HG03097 (cell line): Measurements from ENCODE around the gene PCDHGA8.
"Not testable (repeated sequence)": the region's sequence is repeated elsewhere in the genome, so short reads cannot be mapped to it uniquely, and the experiment has no call there.

Experiments used
- ATAC-seq: cut with Tn5 transposase; IDR thresholded peaks from one replicate; pipeline ENCODE4 v1.9.1; 2021; ENCODE audit not compliant: unreplicated experiment, low FRiP score

PCDHGA8 gene

DNA sequence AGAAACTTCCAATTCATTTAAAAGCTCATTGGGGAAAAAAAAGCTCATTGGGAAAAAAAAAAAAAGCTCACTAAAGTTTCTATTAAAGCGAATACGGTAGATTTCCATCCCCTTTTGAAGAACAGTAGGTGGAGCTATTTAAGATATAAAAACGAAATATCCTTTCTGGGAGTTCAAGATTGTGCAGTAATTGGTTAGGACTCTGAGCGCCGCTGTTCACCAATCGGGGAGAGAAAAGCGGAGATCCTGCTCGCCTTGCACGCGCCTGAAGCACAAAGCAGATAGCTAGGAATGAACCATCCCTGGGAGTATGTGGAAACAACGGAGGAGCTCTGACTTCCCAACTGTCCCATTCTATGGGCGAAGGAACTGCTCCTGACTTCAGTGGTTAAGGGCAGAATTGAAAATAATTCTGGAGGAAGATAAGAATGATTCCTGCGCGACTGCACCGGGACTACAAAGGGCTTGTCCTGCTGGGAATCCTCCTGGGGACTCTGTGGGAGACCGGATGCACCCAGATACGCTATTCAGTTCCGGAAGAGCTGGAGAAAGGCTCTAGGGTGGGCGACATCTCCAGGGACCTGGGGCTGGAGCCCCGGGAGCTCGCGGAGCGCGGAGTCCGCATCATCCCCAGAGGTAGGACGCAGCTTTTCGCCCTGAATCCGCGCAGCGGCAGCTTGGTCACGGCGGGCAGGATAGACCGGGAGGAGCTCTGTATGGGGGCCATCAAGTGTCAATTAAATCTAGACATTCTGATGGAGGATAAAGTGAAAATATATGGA, 38.1 kb downstream of the PCDHGA8 start, which contains the start of gene PCDHGA12:
PCDHGA12 (plus strand) TSS at position 176 of the 782 bp plus-strand sequence; CDS start at position 429, 253 bp downstream.
- ATAC-seq: no peak

DNA sequence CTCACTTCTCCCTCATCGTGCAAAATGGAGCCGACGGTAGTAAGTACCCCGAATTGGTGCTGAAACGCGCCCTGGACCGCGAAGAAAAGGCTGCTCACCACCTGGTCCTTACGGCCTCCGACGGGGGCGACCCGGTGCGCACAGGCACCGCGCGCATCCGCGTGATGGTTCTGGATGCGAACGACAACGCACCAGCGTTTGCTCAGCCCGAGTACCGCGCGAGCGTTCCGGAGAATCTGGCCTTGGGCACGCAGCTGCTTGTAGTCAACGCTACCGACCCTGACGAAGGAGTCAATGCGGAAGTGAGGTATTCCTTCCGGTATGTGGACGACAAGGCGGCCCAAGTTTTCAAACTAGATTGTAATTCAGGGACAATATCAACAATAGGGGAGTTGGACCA, 38.9 kb downstream of the PCDHGA8 start:
- no peak for ATAC-seq

DNA sequence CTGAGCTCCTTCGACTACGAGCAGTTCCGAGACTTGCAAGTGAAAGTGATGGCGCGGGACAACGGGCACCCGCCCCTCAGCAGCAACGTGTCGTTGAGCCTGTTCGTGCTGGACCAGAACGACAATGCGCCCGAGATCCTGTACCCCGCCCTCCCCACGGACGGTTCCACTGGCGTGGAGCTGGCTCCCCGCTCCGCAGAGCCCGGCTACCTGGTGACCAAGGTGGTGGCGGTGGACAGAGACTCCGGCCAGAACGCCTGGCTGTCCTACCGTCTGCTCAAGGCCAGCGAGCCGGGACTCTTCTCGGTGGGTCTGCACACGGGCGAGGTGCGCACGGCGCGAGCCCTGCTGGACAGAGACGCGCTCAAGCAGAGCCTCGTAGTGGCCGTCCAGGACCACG, 39.9 kb downstream of the PCDHGA8 start:
- ATAC-seq: not testable (repeated sequence)

DNA sequence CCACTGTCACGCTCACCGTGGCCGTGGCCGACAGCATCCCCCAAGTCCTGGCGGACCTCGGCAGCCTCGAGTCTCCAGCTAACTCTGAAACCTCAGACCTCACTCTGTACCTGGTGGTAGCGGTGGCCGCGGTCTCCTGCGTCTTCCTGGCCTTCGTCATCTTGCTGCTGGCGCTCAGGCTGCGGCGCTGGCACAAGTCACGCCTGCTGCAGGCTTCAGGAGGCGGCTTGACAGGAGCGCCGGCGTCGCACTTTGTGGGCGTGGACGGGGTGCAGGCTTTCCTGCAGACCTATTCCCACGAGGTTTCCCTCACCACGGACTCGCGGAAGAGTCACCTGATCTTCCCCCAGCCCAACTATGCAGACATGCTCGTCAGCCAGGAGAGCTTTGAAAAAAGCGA, 40.3 kb downstream of the PCDHGA8 start:
- ATAC-seq: not testable (repeated sequence)

DNA sequence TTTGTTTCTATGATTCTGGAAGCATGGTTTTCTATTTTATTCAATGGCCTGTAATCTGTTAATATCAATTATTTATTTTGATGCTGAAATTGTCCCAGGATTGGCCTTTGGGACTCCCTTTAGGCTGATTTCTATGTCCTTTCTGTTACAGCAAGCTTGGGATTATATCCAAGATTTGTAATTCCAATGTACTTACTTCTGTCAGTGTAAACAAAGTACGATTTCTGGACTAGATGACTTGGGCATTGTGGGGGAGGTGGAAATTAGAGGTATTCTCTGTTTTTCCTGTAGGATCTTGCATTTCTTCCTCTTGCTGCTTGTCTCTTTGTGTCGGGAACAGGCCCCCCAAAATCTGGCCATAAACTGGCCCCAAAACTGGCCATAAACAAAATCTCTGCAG, 41.6 kb downstream of the PCDHGA8 start:
- ATAC-seq: no peak

DNA sequence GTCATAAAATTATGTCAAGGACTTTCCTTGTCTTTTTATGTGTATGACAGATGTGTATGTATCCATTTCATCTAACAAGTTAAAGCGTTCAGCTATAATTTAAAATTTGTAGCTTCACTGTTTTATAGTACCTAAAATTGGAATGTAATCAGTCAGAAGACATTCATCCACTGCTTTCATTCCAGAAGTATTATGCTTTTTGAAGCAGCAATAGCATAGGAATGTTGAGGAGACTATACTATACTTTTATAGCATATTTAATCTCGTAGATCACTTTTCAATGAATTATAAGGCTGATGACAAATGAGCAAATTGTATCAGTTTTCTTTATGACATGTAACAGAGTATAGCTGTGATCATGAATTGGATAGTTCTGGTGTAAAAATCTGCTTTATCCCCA, 44.8 kb downstream of the PCDHGA8 start:
- no peak for ATAC-seq

DNA sequence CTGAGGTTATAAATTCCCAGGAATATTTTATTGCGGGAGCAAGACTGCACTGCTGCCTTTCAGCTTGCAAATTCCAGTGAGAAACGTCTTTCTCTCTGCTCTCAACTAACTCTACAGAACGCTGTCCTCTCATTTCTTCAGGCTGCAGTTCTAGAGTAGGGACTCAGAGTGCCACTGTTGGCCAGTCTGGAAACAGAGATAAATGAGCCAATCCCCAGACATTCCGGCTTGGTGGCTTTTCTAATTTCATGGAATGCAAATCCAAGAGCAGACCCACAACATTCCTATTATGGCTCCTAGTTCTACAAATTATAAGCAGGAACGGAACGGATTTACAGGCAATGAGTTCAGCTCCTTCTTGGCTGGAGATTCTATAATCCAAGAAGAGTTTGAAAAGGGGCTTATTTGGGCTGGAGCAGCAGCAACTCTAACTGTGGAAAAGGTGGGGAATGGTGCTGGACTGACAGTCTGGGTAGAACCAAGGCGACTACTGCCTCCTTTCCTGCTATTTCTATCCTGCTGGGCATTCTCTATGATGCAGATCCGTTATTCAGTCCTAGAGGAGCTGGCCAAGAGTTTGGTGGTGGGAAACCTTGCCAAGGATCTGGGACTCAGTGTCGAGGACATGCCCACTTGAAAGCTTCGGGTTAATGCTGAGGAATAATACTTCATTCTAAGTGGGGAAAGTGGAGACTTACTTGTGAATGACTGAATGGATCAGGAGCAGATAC, 47.1 kb downstream of the PCDHGA8 start:
- no peak for ATAC-seq

DNA sequence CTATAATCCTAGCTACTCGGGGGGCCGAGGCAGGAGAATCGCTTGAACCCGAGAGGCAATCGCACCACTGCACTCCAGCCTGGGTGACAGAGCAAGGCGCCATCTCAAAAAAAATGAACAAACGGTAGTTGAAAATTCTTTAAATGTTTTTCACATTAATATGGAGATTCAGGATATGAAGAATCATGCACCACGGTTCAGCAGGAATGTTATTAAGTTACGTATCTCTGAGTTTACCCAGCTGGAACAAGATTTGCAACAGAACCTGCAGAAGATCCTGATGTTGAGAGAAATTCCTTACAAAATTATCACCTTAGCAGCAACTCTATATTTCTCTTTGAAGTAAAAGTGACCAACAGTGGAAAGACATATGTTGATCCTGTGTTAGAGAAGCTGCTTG, 47.9 kb downstream of the PCDHGA8 start:
- no peak for ATAC-seq

DNA sequence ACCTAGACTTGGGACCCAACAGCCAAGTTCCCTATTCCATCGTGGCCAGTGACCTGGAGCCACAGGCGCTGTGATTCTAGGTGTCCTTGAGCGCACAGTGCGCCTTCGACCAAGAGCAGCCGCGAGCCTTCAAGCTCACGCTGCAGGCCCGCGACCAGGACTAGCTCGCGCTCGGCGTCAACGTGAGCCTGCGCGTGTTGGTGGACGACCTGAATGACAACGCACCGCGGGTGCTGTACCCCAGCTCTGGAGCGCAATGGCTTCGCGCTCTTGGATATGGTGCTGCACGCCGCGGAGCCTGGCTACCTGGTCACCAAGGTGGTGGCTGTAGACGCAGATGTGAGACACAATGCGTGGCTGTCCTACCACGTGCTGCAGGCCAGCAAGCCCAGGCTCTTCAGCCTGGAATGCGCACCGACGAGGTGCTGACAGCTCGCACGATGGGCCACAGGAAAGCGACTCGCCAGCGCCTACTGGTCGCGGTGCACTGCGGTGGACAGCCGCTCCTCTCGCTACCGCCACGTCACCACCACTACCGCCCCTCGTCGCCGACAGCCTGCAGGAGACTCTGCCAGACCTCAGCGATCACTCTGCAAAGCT, 49.2 kb downstream of the PCDHGA8 start:
- ATAC-seq: no peak
